ENCODE measurements around the gene NSUN6.

Gene NSUN6

DNA sequence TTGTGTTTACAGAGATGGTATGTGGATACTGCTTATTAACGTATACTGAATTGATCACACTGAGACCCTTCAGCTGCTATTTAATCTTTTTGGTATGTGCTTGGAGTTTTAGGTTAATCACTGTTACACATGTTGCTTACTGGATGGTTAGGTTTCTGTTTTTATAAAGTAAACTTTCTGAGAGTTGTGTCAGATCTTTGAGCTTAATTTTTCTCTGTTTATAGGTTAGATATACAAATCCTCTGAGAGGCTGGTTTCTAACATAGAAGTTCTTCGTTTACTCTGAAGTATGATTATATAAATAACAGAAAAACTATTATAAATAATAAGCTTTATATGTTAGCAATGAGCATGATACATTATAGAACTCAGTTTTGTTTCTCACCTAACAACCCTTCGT is 123.1 kb downstream of the NSUN6 start:
- intact Hi-C loops (cut with DNase I), result no loop called here
- no peak for DNase-seq

GRCh38 chr10:18527687-18528086 is 123.7 kb downstream of the NSUN6 start:
- intact Hi-C loops (cut with DNase I), result no loop called here
- DNase-seq, result no peak

DNA sequence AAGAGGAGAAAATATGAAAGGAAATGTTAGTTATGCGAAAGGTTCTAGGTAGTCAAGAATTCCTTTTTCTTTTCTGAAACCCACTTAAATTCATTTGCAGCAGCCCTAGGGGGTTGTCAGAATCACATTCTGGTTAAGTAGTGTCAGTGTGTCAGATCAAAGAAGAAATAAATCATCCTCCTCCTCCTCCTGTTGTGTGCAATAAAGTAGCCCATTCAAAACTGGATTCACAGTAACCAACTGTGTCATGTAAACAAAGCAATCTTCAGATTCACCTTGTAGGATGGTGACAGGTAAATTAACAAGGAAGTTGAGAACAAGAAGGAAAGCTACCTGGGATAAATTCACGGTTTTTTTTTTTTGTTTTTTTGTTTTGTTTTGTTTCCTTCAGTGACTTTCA is 127.5 kb downstream of the NSUN6 start:
- intact Hi-C loops (cut with DNase I), result no loop called here
- DNase-seq, result no peak

GRCh38 chr10:18523025-18523424 is 128.4 kb downstream of the NSUN6 start:
- DNase-seq, result no peak
- intact Hi-C loops (cut with DNase I), result no loop called here

- intact Hi-C loops (cut with DNase I), result no loop called here
- no peak for DNase-seq
These were observed 134.5 kb downstream of the NSUN6 start for GRCh38 chr10:18516851-18517250.

- DNase-seq, result no peak
- intact Hi-C loops (cut with DNase I), result no loop called here
These were observed 136.8 kb downstream of the NSUN6 start for GRCh38 chr10:18514537-18514936.

DNA sequence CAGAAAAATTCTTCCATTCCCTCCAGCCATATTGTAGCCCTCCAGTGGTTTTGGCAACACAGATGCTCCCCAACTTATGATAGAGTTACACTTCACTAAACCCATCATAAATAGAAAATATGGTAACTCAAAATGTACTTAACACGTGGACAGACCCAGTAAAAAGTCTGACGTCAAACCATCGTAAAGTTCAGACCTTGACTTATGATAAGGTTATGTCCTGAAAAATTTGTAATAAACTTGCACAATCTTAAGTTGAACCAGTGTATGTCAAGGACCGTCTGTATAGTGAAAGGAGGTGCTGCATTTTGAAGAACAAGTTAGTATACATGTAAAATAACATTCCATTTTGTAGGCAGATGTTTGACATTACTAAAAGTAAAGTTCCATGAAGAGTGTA is 142.8 kb downstream of the NSUN6 start:
- DNase-seq, result no peak
- intact Hi-C loops (cut with DNase I), result no loop called here

- intact Hi-C loops (cut with DNase I), result no loop called here
- no peak for DNase-seq
These were observed 145.8 kb downstream of the NSUN6 start for GRCh38 chr10:18505456-18506118.

- no peak for DNase-seq
- intact Hi-C loops (cut with DNase I), result no loop called here
These were observed 147.2 kb downstream of the NSUN6 start for GRCh38 chr10:18504161-18504560.

DNA sequence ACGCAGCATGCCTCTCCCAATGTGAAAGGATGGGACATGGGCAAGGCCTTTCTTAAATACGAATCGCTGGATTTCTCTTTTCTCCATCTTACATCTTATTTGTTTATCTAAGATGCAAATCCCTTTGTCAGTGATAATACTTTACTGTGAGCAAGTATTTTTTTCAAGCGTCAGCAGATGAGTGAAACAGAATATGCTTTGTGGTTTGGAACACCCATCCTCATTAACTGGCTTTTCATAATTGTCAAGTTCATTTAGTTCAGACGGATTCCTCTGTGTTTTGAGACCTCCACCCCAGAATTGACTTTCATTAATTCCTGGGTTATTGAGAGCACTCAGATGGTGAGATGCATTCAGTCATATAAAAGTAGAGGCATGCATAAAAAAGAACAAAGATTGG is 149.8 kb downstream of the NSUN6 start:
- no peak for DNase-seq
- intact Hi-C loops (cut with DNase I), result no loop called here

DNA sequence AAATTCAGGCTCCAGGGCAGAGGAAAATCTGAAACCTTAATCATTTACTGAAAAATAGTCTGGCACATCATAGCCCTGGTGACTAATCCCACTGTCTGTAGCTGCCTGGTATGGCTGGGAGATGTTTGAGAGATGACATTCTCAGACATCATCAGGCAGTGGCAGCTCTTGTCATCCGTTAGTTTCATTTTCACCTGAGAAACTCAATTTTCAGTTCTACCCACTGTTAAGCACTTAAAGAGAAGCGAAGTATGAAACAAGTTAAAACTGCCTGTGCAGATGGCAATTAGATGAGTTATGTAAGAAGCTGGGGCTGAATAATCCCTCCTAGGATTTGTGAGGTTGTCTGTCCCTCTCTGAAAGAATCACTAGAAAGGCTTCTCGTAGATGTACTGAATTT is 150.2 kb downstream of the NSUN6 start:
- peak in 12 of 42 donors; percentile 10 to 54 (median 22) for DNase-seq
- intact Hi-C loops (cut with DNase I), result no loop called here

GRCh38 chr10:18500576-18500975 is 150.8 kb downstream of the NSUN6 start:
- DNase-seq, result no peak
- intact Hi-C loops (cut with DNase I), result no loop called here

- intact Hi-C loops (cut with DNase I), result no loop called here
- DNase-seq, result no peak
These were observed 152.4 kb downstream of the NSUN6 start for GRCh38 chr10:18498998-18499397.

GRCh38 chr10:18497806-18498369 is 153.5 kb downstream of the NSUN6 start:
- no peak for DNase-seq
- intact Hi-C loops (cut with DNase I), result no loop called here

All from head of caudate nucleus (tissue), 42 donors.